Measurements from ENCODE around the gene HNF4A.
"Not testable (repeated sequence)": the region's sequence is repeated elsewhere in the genome, so short reads cannot be mapped to it uniquely, and the experiment has no call there.

Gene HNF4A

DNA sequence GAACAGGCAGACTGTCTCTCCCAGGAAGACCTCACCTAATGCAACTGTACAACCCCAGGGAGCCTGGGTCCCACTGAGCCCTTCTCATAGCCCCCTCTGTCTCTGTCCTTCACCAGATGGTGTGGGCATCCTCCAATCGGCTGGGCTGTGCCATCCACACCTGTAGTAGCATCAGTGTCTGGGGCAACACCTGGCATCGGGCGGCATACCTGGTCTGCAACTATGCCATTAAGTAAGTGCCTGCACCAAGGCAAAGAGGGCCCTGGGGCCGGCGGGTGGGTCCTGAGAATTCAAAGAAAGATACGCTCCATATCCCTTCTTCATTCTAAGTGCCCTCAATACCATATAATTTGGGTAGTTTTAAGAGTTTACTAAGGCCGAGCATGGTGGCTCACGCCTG is 10.4 kb upstream of the HNF4A start:
- no peak for DNase-seq (ENCODE audit: low read depth in 3 of 3, low spot score in 1 of 3)

DNA sequence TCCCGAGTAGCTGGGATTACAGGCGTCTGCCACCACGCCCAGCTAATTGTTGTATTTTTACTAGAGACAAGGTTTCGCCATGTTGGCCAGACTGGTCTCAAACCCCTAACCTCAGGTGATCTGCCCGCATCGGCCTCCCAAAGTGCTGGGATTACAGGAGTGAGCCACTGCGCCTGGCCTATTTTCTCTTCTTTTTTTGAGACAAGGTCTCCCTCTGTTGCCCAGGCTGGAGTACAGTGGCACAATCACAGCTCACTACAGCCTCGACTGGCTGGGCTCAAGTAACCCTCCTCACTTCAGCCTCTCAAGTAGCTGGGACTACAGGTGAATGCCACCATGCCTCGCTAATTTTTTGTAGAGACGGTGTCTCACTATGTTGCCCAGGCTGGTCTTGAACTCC is 9.6 kb upstream of the HNF4A start:
- DNase-seq (ENCODE audit: low read depth in 3 of 3, low spot score in 1 of 3): not testable (repeated sequence)

DNA sequence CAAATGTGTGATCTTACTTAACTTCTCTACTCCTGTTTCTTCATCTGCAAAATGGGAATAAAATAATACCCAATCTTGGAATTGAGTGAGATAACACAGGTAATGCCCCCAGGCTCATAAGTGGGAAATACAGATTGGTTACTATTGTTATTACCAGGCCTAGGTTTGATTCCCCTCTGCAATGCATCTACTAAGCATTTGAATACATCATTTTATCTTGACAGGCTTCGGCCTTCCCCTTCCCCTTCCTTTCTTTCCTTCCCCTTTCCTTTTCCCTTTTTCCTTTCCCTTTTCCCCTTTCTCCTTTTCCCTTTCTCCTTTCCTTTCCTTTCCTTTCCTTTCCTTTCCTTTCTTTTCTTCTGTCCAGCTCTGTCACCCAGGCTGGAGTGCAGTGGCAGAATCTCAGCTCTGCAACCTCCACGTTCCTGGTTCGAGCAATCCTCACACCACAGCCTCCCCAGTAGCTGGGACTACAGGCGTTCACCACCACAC is 7.3 kb upstream of the HNF4A start:
- no peak for DNase-seq (ENCODE audit: low read depth in 3 of 3, low spot score in 1 of 3)

DNA sequence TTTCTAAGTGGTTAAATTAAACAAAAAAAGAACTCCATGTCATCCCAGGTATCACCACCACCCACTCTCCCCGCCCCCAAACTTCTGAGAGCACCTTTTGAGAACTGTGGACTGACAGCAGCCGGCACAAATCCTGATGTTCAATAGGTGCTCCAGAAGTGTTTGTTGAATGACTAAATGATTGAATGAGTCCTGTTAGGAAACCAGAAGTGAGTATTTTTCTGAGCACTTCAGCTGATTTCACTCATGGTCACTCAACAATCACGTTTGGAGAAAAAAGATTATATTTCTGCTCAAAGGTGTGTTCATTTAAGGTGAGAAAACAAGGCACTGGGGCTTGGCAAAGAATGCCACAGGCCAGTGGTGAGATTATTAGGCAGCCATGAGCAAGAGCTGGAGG is 6.2 kb upstream of the HNF4A start:
- no peak for DNase-seq (ENCODE audit: low read depth in 3 of 3, low spot score in 1 of 3)

DNA sequence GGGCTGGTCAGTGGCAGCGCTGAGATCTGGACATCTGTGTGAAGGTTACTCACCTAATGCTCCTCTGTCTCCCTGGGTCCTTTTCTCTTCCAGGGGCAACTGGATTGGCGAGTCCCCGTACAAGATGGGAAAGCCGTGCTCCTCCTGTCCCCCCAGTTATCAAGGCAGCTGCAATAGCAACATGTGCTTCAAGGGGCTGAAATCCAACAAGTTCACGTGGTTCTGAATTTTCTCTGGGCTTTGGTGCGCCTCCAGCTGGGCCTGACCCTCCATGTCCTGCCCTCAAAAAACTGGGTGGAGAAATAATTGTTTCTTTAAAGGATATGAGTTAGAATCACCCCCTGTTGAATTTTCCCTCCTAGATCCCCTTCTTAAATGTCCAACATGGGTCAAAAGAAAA is 4.9 kb upstream of the HNF4A start:
- no peak for DNase-seq (ENCODE audit: low read depth in 3 of 3, low spot score in 1 of 3)

DNA sequence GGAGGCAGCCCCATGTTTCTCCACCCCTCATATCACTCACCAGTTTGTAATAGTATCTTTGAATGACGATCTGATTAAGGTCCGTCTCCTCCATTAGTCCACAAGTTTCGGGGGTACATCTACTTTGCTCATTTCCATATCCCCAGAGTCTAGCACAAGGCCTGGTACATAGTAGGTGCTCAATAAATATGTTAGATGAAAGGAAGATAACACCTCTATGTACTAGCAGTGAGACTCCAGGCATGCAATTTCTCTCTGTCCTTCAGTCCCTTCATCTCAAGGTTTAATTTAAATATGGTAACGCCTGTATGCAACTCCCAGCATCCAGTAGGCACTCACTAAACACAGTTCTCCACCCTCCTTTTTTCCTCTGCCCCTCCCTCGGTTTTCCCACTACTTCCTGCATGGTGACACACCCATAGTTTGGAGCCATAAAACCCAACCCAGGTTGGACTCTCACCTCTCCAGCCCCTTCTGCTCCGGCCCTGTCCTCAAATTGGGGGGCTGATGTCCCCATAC is 461 bp upstream of the HNF4A start:
- no peak for DNase-seq (ENCODE audit: low read depth in 3 of 3, low spot score in 1 of 3)

DNA sequence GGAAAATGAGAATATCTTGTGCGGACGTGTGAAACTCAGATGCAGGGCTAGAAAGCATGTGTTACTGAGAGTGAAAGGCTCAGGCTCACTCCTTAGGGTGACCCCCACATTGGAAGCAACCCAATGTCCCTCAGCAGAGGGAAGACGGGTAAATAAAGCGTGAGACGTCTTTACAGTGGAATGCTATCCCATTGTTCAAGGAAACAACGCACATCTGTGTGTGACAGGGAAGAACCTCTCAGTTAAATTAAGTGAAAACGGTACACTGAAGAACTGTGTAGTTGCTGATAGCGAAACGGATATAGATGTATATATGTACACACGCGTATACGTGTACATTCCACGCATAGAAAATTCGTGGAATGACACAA is 839 bp downstream of the HNF4A start:
- no peak for DNase-seq (ENCODE audit: low read depth in 3 of 3, low spot score in 1 of 3)

DNA sequence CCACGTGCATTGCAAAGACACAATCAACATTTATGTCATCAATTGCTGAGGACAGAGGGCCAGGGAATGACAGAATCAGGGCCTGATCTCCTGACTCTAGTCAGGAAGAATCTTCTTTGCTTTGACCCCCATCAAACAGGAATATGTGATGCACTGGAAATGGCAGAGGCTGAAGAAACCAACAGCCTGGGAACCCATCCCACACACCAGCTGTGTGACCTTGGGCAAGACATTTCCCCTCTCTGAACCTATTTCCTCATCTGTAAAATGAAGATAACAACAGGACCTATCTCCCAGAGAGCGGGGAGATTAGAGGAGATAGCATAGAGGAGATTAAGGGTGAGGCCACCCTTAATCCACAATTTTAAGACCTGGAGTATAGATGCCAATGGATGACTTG is 1.5 kb downstream of the HNF4A start:
- DNase-seq (ENCODE audit: low read depth in 3 of 3, low spot score in 1 of 3): no peak

DNA sequence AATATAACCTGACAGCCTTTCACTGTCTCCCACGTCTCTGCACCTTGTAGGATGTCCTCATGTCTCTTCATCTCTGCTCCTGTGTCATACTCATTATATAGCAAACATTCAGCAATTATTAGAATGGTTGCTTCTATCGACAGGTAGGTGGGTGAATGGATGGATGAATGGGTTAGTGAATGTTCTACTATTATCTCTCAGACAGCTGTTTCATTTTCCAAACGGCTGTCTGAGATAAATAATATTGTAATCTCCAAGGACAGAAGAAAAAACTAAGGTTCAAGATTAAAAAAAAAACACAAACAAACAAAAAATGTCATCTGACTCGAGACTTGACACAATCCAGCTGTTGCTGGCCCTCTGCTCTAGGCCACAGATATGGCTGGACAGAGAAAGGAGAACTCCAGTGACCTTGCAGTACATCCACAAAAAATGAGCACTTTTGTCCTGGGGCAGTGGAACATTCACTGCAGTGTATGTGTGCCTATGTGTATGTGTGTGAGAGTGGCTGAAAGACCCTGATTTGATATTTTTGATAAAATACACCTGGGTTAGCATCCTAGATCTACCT is 2.1 kb downstream of the HNF4A start:
- no peak for DNase-seq (ENCODE audit: low read depth in 3 of 3, low spot score in 1 of 3)

DNA sequence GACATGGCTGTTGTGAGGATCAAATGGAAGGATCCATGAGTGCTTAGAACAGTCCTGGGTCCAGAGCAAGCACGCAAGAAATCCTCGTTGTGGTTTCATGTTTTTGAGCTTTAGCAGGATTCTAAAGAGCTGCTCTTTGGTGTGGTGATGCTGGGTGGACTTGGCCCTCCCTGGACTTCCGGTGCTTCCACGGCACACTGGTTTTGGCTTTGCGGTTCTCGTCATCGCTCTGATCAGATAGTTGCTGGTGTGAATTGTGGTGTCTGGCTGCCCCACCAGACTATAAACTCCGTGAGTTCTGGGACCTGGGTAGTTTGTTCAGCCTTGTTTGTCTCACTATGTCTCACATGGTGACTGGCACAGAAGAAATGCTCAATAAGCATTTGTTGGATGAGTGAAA is 3.3 kb downstream of the HNF4A start:
- DNase-seq (ENCODE audit: low read depth in 3 of 3, low spot score in 1 of 3): no peak

DNA sequence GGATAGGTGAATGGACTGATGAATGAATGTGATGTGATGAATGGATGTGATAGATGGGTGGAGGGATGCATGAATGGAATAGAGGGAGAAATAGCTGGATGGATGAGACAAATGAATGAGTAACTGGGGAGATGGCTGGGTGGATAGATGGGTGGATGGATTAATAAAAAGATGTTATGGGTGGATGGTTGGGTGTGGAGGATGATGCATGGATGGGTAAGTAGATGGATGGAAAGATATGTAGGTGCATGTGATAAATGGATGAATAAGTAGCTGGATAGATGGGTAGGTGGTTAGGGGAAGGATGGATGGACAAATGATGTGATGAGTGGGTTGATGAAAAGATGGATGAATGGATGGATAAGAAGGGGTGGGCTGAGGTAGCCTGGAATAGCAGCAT is 4.7 kb downstream of the HNF4A start:
- no peak for DNase-seq (ENCODE audit: low read depth in 3 of 3, low spot score in 1 of 3)

DNA sequence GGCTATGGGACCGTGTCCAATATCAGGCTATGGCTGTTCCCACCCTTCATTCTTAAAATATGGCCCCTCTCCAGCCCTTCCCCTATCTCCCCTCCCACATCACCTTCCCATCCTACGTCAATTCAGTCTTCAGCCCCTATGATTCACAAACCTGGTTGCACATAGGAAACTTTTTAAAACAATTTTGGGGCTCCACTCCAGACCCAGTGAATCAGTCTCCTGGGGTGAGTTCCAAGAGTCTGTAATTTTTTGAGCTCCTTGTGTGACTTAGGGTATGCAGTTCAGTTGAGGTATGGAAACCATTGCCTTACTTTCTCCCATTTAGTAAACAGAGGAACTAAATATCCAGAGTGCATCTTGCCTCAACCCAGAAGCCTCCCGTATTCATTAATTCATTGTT is 5.5 kb downstream of the HNF4A start:
- no peak for DNase-seq (ENCODE audit: low read depth in 3 of 3, low spot score in 1 of 3)

DNA sequence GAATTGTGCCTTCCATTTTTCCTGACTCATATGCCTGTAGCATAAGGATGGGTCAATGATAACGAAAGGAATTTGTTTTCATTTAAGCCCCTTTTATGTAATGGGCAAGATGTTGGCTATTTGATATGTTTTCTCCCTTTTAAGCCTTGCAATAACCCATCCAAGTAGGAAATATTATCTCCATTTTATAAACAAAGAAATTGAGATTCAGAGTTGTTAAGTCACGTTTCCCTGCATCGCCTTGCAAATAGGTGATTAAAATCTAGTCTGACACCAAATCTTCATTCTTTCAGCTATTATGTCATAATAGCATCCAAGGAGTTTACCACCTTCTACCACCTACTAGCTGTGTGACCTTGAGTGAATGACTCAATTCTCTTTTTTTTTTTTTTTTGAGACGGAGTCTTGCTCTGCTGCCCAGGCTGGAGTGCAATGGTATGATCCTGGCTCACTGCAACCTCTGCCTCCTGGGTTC is 7.0 kb downstream of the HNF4A start:
- DNase-seq (ENCODE audit: low read depth in 3 of 3, low spot score in 1 of 3): no peak

DNA sequence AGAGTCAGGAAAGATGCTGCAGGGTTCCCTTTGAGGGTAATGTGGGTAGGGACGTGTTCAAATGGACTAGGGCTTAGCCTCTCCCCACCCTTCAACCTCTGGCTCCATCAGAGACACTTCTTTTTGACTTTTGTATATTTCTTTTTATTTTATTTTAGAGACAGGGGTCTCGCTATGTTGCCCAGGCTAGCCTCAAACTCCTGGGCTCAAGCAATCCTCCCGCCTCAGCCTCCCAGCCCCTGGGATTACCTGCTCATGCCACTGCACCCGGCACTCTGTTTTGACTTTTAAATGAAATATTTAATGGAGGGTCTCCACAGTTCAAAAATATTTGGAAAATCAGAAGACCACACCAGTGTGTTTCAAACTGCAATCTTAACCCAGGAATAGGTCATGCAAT is 8.6 kb downstream of the HNF4A start:
- DNase-seq (ENCODE audit: low read depth in 3 of 3, low spot score in 1 of 3): no peak

DNA sequence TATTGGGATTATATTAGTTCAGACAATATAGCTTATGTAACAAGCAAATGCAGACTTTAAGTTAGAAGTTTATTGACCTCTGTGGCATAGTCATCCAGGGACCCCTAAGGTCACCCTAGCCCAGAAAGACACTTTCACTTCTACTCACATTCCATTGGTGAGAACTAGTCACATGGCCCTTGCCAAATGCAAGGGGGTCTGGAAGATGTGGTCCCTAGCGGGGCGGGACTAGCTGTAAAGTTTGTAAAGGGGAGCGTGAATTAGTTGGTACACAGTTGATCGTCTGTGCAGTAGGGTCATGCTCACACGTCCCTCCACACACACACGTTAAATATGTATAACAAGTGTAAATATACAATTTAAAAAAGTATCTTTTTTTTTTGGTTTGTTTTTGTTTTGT is 9.3 kb downstream of the HNF4A start:
- DNase-seq (ENCODE audit: low read depth in 3 of 3, low spot score in 1 of 3): no peak

DNA sequence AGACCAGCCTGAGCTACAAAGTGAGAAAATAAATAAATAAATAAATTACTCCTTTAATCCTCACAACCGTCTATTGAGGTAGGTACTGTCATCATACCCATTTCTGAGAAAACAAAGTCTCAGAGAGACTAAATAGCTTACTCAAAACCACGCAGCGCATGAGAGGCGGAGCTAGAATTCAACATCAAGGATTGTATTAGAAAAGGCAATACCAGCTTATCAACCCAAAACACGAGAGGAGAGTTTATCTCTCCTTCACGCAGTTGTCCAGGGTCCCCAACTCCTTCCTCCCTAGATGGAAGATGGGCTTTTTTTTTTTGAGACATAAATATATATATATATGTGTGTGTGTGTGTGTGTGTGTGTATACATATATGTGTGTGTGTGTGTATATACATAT is 12.2 kb downstream of the HNF4A start:
- DNase-seq (ENCODE audit: low read depth in 3 of 3, low spot score in 1 of 3): no peak

DNA sequence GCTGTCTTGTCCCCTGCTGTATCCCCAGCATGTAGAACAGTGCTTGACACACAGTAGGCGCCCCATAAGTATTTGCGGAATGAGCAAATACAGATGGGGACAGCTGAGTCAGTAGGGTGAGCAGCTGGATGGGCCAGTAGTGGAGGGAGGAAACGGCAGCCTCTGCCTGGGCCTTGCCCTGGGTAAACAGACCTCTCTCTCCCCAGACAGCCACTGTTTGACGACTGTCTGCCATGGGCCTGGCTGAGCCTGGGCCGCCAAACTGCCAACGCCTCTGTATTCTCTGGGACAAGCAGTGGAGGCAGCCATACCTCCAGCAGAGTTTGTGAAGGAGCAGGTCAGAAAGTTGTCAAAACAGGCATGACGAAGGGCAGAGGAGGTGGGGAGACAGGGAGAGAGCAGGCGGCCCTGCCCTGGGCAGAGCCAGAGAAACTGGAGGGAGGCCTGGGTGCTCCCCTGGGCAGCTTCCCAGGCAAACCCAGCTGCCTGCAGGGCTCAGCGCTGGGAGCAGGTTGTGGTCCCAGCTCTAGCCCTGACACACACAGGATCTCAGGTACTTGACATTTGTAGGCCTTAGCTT is 15.2 kb downstream of the HNF4A start:
- DNase-seq (ENCODE audit: low read depth in 3 of 3, low spot score in 1 of 3): no peak

DNA sequence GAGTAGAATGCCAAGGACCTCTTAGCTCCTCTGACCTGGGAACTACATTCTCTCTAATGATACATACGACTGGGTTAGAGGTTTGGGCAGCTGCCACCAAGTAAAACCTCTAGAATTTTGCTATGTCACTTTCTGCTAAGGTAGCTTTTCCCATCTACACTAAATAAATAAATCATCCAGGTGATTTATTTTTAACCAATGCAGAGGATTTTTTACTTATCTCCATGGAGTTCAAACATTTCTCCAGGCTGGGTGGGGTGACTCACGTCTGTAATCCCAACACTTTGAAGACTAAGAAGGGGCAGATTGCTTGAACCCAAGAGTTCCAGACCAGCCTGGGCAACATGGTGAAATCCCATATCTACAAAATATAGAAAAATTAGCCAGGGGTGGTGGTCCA is 27.1 kb downstream of the HNF4A start:
- DNase-seq (ENCODE audit: low read depth in 3 of 3, low spot score in 1 of 3): no peak

DNA sequence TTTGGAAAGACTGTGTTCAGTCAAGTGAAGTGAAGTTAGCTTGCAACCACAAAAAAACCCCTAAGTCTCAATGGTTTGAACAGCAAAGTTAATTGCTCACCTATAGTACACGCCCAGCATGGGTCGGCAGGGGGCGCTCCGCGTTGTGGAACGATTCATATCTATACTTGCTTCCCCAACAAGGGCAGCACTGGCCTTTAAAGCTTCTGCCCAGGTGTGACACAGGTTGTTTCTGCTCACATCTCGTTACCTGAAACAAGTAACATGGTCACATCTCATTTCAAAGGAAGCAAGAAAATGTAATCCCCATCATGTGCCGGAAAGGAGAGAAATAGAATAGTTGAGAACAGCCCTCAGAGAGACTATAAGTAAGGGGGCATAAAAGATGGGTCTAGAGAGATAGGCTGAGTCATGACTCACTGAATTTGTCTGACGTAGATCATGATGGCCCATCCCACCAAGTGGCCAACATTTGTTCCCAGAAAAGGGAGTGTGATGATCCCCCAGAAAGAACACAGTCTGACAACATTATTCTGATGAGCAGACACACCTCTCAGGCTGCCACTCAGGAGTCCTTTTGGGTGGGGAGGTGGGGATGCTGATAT is 29.0 kb downstream of the HNF4A start:
- DNase-seq (ENCODE audit: low read depth in 3 of 3, low spot score in 1 of 3): peak; percentile 54 to 85 (median 56)

DNA sequence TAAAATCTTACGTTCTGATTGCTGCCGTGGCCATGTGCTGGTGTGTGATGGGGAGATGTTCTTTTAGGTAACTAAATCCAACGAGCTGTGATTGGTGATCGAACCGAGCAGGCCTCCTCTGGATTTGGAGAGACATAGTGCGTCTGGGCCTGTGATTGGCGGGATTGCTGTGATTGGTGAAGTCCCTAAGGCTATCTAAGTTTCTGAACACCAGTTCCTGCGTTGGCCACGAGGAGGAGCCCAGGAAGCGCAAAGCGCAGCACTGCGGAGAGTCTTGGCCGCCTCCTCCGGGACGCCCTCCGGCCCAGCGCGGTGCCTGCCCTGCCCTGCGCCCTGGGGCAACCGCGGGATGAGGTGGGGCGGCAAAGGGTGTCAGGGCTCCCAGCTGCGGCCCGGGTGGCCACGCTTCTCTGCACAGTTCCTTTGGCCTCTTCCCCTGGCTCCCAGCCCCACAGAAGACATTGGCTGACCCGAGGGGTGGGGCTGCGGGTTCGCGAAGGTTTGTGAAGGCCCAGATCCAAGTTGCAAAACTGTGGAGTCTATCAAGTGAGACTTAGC is 33.0 kb downstream of the HNF4A start:
- peak in 2 of 3 donors; percentile 12 to 52 for DNase-seq (ENCODE audit: low read depth in 3 of 3, low spot score in 1 of 3)

DNA sequence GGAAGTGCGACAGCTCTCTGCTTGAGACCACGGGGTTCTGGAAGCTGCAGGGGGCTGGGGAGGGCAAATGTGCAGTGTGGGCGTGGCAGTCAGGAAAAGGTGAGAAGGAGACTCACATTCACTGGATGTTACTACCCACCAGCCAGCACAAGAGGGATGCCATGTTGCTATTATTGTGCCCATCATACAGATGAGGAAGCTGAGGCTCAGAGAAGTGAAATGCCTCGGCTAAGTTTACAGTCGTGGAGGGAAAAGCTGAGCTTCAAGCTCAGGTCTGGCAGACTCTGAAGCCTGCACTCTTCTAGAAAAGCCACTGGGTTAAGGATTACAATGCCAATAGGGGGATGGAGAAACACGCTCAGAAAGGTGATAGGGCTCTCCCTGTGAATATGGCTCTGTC is 34.4 kb downstream of the HNF4A start:
- no peak for DNase-seq (ENCODE audit: low read depth in 3 of 3, low spot score in 1 of 3)

DNA sequence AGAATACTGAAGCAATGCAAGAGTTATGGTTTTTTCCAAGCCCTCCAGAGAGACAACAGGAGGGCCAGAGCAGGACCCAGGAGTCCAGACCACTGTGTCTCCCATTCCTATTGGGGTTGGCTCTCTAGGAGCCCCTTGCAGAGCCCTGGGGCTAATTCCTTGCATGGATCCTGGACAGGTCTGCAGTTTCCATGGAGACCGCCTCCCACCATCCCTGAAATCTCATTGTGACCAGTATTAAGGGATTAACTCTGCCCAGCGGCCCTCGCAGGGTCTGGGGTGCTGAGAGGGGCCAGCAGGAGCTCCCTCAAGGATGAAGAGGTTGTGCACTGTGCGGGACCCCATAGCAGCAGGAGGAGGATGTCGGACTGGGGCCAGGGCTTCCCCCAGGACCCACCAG is 34.8 kb downstream of the HNF4A start:
- no peak for DNase-seq (ENCODE audit: low read depth in 3 of 3, low spot score in 1 of 3)

Data from stimulated activated CD4-positive, alpha-beta T cell treated with anti-CD3 and anti-CD28 coated beads, TNF-alpha, amount 100 ng/mL, for 1 hour (primary cell).